GM18498 (cell line): ENCODE measurements around the gene C5AR2.
"Not testable (repeated sequence)": the region's sequence is repeated elsewhere in the genome, so short reads cannot be mapped to it uniquely, and the experiment has no call there.

Source experiments
- ATAC-seq: cut with Tn5 transposase; IDR thresholded peaks from one replicate; pipeline ENCODE4 v1.9.1; 2021; ENCODE audit warnings: mild to moderate bottlenecking, moderate library complexity; ENCODE audit not compliant: unreplicated experiment

C5AR2 gene

GRCh38 chr19:47331931-47332547 is at the start of gene C5AR2:
Gene C5AR2 (plus strand): TSS chr19:47332175. CDS start chr19:47340800, 8,625 bp downstream.
- no peak for ATAC-seq

DNA sequence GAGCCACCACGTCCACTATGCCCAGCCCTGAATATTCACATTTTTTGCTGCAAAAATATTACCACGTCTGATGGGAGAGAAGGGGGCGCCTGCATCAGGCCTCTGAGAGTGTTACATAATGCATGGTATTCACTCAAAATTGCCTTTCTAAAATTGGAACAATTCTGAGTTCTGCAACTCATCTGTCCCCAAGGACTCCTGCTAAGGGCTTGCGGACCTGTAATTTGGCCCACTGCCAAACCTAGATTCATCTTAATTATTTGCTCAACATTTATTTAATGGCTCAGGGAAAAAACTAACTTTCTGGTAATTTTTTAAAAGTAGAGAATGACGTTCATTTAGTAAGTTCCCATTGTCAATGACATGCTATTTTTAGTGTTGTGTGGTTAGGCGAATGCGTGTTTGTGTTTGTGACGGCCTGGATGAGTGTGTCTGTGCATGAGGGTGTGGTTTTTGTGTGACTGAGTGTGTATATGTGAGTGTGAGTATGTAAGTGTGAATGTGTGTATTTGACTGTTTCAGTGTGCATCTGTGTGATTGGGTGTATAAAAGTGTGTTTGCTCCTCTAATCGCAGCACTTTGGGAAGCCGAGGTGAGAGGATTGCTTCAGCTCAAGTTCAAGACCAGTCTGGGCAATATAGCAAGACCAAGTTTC is 48.4 kb upstream of the C5AR2 start:
- ATAC-seq = no peak

DNA sequence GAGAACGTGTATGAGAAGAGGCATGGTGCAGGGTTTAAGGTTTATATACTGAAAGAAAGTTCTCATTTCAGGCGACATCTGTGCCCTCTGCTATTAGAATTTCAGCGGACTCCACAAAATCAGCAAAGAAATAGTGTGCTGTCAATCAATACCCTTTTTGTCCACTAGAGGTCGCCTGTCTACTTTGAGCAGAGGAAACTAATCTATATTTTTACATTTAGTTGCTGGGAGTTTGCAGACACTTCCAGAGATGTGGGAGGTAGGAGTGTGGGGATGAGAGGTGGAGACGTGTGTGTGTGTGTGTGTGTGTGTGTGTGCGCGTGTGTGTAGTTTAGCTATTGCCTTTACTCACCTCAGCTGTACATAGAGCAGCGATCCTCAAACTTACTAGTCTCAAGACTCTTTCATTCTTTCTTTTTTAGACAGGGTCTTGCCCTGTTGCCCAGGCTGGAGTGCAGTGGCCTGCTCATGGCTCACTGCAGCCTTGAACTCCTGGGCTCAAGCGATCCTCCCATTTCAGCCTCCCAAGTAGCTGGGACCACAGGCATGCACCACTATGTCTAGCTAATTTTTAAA is 47.6 kb upstream of the C5AR2 start:
- no peak for ATAC-seq

DNA sequence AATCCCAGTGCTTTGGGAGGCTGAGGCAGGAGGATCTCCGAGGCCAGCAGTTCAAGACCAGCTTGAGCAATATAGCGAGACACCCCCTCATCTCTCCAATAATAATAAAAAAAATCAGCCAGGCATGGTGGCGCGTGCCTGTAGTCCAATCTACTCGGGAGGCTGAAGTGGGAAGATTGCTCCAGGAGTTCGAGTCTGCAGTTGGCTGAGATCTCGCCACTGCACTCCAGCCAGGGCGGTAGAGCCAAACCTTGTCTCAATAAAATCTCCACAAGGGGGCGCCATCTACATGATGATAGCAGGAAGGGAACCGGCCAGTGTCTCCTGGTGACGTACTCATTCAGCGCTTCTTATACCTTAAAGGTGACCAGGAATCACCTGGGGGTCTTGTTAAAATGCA is 35.9 kb upstream of the C5AR2 start:
- ATAC-seq = peak; percentile 58

GRCh38 chr19:47300867-47301266 is 31.1 kb upstream of the C5AR2 start:
- not testable (repeated sequence) for ATAC-seq

GRCh38 chr19:47302249-47302648 is 29.7 kb upstream of the C5AR2 start:
- no peak for ATAC-seq

GRCh38 chr19:47303966-47304365 is 28.0 kb upstream of the C5AR2 start:
- no peak for ATAC-seq

GRCh38 chr19:47305309-47305751 is 26.6 kb upstream of the C5AR2 start:
- no peak for ATAC-seq

GRCh38 chr19:47306303-47306702 is 25.7 kb upstream of the C5AR2 start:
- no peak for ATAC-seq

DNA sequence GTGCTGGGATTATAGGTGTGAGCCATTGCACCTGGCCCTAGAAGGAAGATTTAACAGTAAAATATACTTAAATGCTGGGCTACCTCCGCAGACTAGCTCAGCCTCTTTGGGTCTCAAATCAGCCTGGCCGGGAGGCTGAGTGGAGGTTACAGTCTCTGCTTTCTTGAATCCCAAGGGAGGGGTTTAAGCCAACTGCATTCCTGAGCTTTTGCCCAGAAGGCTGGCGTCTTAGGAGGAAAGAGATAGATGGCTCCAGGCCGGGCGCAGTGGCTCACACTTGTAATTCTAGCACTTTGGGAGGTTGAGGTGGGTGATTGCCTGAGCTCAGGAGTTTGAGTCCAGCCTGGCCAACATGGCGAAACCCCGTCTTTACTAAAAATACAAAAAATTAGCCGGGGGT is 22.9 kb upstream of the C5AR2 start:
- no peak for ATAC-seq

DNA sequence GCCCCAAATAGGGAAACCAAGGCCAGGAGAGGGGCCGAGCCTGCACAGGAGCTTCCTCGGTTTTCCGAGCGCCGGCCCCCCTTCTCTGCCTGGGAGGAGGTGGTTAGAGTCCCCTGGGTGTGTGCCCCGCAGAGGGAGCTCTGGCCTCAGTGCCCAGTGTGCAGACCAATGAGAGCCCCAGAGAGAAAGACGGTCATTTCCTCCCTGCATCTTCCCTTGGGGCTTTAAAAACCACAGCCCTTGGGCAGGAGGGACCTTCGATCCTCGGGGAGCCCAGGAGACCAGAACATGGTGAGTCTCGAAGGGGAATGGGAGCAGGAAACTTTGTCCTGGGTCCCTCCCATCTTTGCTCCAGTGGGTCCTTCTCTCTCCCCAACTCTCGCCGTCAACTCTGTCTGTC is 22.4 kb upstream of the C5AR2 start, which contains the start of gene C5AR1:
Gene C5AR1 (plus strand): TSS at position 254 of the 400 bp plus-strand sequence. CDS start 35 bp downstream, at position 289.
- no peak for ATAC-seq

- no peak for ATAC-seq
These were observed 21.7 kb upstream of the C5AR2 start for GRCh38 chr19:47310323-47310722.

DNA sequence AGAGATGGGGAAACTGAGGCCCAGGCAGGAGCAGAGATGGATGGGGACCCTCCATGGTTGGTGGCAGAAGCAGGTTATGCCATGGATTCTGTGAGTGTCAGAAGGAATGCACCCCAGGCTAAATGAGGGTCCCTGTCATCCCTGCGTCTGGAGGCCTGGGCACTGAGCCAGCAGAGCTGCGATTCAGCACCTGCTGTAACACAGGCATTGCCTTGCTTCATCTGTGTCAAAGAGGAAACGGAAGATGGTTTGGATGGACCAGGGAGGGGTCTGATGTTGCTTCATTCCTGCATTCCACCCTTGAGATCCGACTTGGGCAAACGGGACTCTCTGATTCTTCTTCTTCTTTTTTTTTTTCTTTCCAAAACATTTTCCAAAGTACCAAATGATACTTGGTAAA is 21.2 kb upstream of the C5AR2 start:
- no peak for ATAC-seq

DNA sequence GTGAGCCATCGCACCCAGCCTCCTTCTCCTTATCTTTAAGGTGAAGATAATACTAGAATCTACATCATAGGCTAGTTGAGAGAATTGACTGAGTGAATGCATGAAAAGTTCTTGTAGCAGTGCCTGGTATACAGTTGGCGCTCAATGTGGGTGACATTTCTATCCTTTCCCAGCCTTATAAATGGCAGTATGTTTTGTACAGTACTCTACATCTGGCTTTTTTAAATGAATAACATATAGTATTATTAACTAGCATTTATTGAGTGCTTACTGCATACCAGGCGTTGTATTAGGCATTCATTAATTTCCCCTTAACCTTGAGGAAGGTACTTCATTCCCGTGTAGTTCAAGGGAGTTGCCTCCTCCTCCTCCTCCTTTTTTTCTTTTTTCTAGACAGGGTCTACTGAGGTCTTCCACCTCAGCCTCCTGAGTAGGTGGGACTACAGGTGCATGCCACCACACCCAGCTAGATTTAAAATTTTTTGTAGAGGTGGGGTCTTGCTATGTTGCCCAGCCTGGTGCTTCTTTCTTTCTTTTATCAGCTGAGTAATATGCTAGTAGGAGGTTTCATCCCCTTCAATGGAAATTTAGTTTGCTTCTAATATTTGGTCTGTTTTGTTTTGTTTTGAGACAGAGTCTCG is 19.5 kb upstream of the C5AR2 start:
- ATAC-seq = no peak

DNA sequence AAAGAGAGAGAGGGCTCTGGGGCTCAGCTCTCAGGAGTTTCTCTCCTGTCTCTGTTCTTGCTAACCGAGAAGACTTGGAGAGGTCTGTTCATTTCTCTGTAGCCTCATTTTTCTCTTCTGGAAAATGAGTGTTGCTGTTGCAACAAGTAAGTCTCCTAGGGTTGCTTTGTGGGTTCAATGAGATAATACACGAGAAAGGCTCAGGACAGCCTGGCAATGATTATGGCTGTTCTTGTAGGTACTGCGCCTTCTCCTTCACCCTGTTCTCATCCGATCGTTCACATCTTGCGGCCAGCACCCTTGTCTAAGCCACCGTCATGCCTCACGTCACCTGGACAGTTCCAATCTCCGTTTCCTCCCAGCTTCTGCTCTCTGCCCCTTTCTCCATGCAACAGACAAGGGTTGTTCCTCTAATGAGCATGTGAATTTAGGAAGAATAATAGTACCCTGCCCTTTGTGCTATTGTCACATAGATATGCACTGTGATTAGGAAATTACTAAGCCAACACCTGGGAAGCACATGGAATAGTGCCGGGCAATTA is 18.1 kb upstream of the C5AR2 start:
- ATAC-seq = no peak

- ATAC-seq = no peak
These were observed 16.7 kb upstream of the C5AR2 start for GRCh38 chr19:47315125-47315821.

DNA sequence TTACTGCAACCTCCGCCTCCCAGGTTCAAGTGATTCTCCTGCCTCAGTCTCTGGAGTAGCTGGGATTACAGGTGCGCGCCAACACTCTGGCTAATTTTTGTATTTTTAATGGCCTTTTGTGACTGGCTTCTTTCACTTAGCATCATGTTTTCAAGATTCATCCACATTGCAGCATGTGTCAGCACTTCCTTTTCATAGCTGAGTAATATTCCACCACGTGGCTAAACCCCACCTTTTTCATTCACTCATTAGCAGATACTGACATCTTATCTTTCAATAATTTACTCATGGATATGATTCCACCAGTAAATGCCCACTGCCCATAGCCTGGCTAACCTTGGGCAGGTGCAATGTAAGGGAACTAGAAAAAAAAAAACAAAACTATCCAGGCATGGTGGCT is 15.5 kb upstream of the C5AR2 start:
- ATAC-seq = no peak

- no peak for ATAC-seq
These were observed 11.8 kb upstream of the C5AR2 start for GRCh38 chr19:47319923-47320871.

DNA sequence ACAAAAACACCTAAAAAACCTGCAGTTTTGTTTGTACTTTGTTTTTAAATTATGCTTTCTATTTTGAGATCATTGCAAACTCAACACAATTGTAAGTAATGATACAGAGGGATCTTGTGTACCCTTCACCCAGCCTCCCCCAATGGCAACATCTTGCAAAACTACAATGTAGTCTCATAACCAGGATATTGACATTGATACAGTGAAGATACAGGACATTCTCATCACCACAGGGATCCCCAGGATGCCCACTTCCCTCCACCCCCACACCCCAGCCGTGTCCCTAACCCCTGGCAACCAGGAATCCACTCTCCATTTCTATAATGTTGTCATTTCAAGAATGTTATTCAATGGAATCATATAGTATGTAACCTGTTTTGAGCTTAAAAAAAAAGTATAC is 10.3 kb upstream of the C5AR2 start:
- ATAC-seq = no peak

DNA sequence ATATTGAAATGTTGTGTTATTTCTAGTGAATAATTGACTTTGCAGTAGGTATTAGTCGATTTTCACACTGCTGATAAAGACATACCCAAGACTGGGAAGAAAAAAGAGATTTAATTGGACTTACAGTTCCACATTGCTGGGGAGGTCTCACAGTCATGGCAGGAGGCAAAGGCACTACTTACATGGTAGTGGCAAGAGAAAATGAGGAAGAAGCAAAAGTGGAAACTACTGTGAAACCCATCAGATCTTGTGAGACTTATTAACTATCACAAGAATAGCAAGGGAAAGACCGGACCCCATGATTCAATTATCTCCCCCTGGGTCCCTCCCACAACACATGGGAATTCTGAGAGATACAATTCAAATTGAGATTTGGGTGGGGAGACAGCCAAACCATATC is 9.9 kb upstream of the C5AR2 start:
- no peak for ATAC-seq
